ENCODE measurements around the gene PUS7.
"Not testable (repeated sequence)": the region's sequence is repeated elsewhere in the genome, so short reads cannot be mapped to it uniquely, and the experiment has no call there.

PUS7 gene

GRCh38 chr7:105410774-105411173 is 111.3 kb downstream of the PUS7 start:
- POLR2A ChIA-PET; H3K27ac ChIP-seq (ENCODE audit: insufficient read depth in 1 of 2, low read depth in 1 of 2, low read length in 2 of 2, poor library complexity in 1 of 2, severe bottlenecking in 2 of 2); H3K36me3 ChIP-seq (ENCODE audit: control insufficient read depth in 4 of 4, insufficient read depth in 4 of 4, low read length in 3 of 4); CTCF ChIA-PET; H3K9me3 ChIP-seq (ENCODE audit: control extremely low read depth in 1 of 5, control insufficient read depth in 4 of 5, insufficient read depth in 2 of 5, low read depth in 1 of 5, low read length in 4 of 5); H3K4me1 ChIP-seq (ENCODE audit: control extremely low read depth in 1 of 4, control insufficient read depth in 4 of 4, insufficient read depth in 4 of 4, low read length in 3 of 4); H3K4me3 ChIP-seq (ENCODE audit: control insufficient read depth in 1 of 7, extremely low read depth in 1 of 7, insufficient read depth in 4 of 7, low read depth in 2 of 7, low read length in 6 of 7); H3K27me3 ChIP-seq (replicated peaks in 2 of 5; ENCODE audit: control insufficient read depth in 4 of 5, insufficient read depth in 5 of 5, low read length in 4 of 5); DNase-seq: not testable (repeated sequence)
- 100% methylated on average over 5 of the region's 36 CpGs for WGBS (ENCODE audit: insufficient coverage)

DNA sequence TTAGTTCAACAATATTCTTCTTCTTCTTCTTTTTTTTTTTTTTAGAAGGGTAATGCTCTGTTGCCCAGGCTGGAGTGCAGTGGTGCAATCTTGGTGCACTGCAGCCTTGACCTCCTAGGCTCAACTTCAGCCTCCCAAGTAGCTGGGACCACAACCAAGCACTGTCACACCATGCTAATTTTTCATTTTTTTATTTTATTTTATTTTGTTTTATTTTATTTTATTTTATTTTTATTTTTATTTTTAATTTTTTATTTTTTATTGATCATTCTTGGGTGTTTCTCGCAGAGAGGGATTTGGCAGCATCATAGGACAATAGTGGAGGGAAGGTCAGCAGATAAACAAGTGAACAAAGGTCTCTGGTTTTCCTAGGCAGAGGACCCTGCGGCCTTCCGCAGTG is 112.3 kb downstream of the PUS7 start:
- no CpG with 5 or more reads among the region's 3 CpGs for WGBS (ENCODE audit: insufficient coverage)
- H3K9me3 ChIP-seq (ENCODE audit: control extremely low read depth in 1 of 5, control insufficient read depth in 4 of 5, insufficient read depth in 2 of 5, low read depth in 1 of 5, low read length in 4 of 5); POLR2A ChIA-PET; H3K36me3 ChIP-seq (ENCODE audit: control insufficient read depth in 4 of 4, insufficient read depth in 4 of 4, low read length in 3 of 4); H3K4me3 ChIP-seq (ENCODE audit: control insufficient read depth in 1 of 7, extremely low read depth in 1 of 7, insufficient read depth in 4 of 7, low read depth in 2 of 7, low read length in 6 of 7); H3K27me3 ChIP-seq (replicated peaks in 2 of 5; ENCODE audit: control insufficient read depth in 4 of 5, insufficient read depth in 5 of 5, low read length in 4 of 5); H3K4me1 ChIP-seq (ENCODE audit: control extremely low read depth in 1 of 4, control insufficient read depth in 4 of 4, insufficient read depth in 4 of 4, low read length in 3 of 4); H3K27ac ChIP-seq (ENCODE audit: insufficient read depth in 1 of 2, low read depth in 1 of 2, low read length in 2 of 2, poor library complexity in 1 of 2, severe bottlenecking in 2 of 2); DNase-seq: not testable (repeated sequence)
- CTCF ChIA-PET = interaction anchor here (0.6 to 0.9 kb wide), 2 partner anchors 19 to 98 kb away, joined by 3 read pairs; no protein-coding TSS in a partner anchor

DNA sequence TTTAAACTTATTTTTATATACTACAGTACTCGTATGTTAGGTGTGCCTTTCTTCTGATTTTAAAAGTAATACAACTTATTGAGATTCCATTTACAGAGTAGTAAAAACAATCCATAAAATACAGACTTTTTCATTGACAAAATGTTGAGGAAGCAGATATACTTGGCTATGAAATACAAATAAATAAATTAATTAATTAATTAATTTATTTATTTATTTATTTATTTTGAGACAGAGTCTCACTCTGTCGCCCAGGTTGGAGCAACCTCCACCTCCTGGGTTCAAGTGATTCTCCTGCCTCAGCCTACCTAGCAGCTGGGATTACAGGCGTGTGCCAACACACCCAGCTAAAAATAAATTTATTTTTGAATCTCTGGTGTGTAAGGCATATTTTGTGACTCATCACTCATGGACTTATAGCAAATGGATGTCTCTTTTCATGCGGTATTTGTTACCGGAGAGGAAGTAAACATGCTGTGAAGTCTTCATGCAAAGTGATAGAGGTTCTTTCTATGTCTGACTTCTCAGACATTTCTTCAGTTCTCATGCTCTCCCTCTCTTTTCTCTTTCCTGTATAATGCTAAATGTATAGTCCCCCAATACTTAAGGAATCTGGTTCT is 113.2 kb downstream of the PUS7 start:
- POLR2A ChIA-PET = no interaction called here
- DNase-seq = no peak
- Histone ChIP-seq H3K27me3 (replicated peaks in 2 of 5; ENCODE audit: control insufficient read depth in 4 of 5, insufficient read depth in 5 of 5, low read length in 4 of 5) (no peaks in the 10 kb centered on the region), H3K36me3 (ENCODE audit: control insufficient read depth in 4 of 4, insufficient read depth in 4 of 4, low read length in 3 of 4) (no peaks in the 10 kb centered on the region), H3K4me1 (ENCODE audit: control extremely low read depth in 1 of 4, control insufficient read depth in 4 of 4, insufficient read depth in 4 of 4, low read length in 3 of 4) (no peaks in the 10 kb centered on the region), H3K9me3 (ENCODE audit: control extremely low read depth in 1 of 5, control insufficient read depth in 4 of 5, insufficient read depth in 2 of 5, low read depth in 1 of 5, low read length in 4 of 5) (no peaks in the 10 kb centered on the region), H3K27ac (ENCODE audit: insufficient read depth in 1 of 2, low read depth in 1 of 2, low read length in 2 of 2, poor library complexity in 1 of 2, severe bottlenecking in 2 of 2) (no peak overlapping the region), H3K4me3 (ENCODE audit: control insufficient read depth in 1 of 7, extremely low read depth in 1 of 7, insufficient read depth in 4 of 7, low read depth in 2 of 7, low read length in 6 of 7) (no peak overlapping the region)
- CTCF ChIA-PET = interaction anchor here (0.6 to 1.1 kb wide), 3 partner anchors 9 to 99 kb away, joined by 3 read pairs; no protein-coding TSS in a partner anchor
- 93% methylated on average over 2 of the region's 5 CpGs for WGBS (ENCODE audit: insufficient coverage)
